H9 (cell line): ENCODE results near the gene MAPKAP1. TPM values are rescaled to one million over a fixed set of nuclear protein-coding genes. Genes with fewer than 3 reads are reported as not detected.

Experiments used
- DNase-seq: peaks from one replicate; pipeline ENCODE4 v3.0.0-alpha.2; 2017
- H2AFZ ChIP-seq: one replicate; pipeline ENCODE4 v1.6.1; 2013; ENCODE audit warnings: mild to moderate bottlenecking, low read length, control low read depth, moderate library complexity
- H2AK5ac ChIP-seq: 2 replicates; pipeline ENCODE4 v1.6.1; 2013; ENCODE audit warnings: low read length, control low read depth, mixed read lengths; ENCODE audit not compliant: insufficient read length
- H2BK120ac ChIP-seq: one replicate; pipeline ENCODE4 v1.6.1; 2013; ENCODE audit warnings: low read depth, mild to moderate bottlenecking, low read length, control low read depth, inconsistent platforms; ENCODE audit not compliant: poor library complexity, severe bottlenecking
- H2BK12ac ChIP-seq: 2 replicates; pipeline ENCODE4 v1.6.1; 2013; ENCODE audit warnings: low read length, control low read depth, mixed read lengths, low read depth; ENCODE audit not compliant: insufficient read length
- H2BK15ac ChIP-seq: 2 replicates; pipeline ENCODE4 v1.6.1; 2013; ENCODE audit warnings: low read depth, low read length, control low read depth
- H2BK20ac ChIP-seq: one replicate; pipeline ENCODE4 v1.6.1; 2013; ENCODE audit warnings: low read depth, mild to moderate bottlenecking, low read length, control low read depth, inconsistent platforms; ENCODE audit not compliant: poor library complexity, severe bottlenecking
- H2BK5ac ChIP-seq: 2 replicates; pipeline ENCODE4 v1.6.1; 2013; ENCODE audit warnings: low read length, control low read depth, mixed read lengths; ENCODE audit not compliant: insufficient read length
- H3K14ac ChIP-seq: 2 replicates; pipeline ENCODE4 v1.6.1; 2013; ENCODE audit warnings: low read length, control low read depth; ENCODE audit not compliant: insufficient read depth
- H3K18ac ChIP-seq: 2 replicates; pipeline ENCODE4 v1.6.1; 2013; ENCODE audit warnings: low read depth, mild to moderate bottlenecking, mixed read lengths, low read length, control low read depth; ENCODE audit not compliant: insufficient read length
- H3K23ac ChIP-seq: 2 replicates; pipeline ENCODE4 v1.6.1; 2013; ENCODE audit warnings: low read length, control low read depth, mixed read lengths, low read depth; ENCODE audit not compliant: insufficient read length
- H3K23me2 ChIP-seq: 2 replicates; pipeline ENCODE4 v1.6.1; 2013; ENCODE audit warnings: low read depth, mild to moderate bottlenecking, mixed read lengths, low read length, control low read depth; ENCODE audit not compliant: insufficient read length, poor library complexity, severe bottlenecking
- H3K27ac ChIP-seq: 2 replicates; pipeline ENCODE4 v1.5.1; 2013; ENCODE audit warnings: low read length, control low read depth, mixed read lengths, low read depth; ENCODE audit not compliant: insufficient read length
- H3K27me3 ChIP-seq: 2 replicates; pipeline ENCODE4 v1.6.1; 2013; ENCODE audit warnings: low read length, control low read depth, inconsistent platforms; ENCODE audit not compliant: insufficient read depth
- H3K4ac ChIP-seq: 2 replicates; pipeline ENCODE4 v1.6.1; 2013; ENCODE audit warnings: low read depth, mild to moderate bottlenecking, control low read depth, inconsistent platforms, low read length, moderate library complexity
- H3K4me1 ChIP-seq: 2 replicates; pipeline ENCODE4 v1.6.1; 2013; ENCODE audit warnings: low read length, control low read depth, inconsistent platforms; ENCODE audit not compliant: insufficient read depth
- H3K4me2 ChIP-seq: 2 replicates; pipeline ENCODE4 v1.6.1; 2013; ENCODE audit warnings: low read length, control low read depth, mixed read lengths; ENCODE audit not compliant: insufficient read length, insufficient read depth
- H3K56ac ChIP-seq: 2 replicates; pipeline ENCODE4 v1.6.1; 2013; ENCODE audit warnings: low read depth, mild to moderate bottlenecking, mixed read lengths, low read length, control low read depth; ENCODE audit not compliant: insufficient read length
- H3K79me1 ChIP-seq: 2 replicates; pipeline ENCODE4 v1.6.1; 2013; ENCODE audit warnings: low read depth, mild to moderate bottlenecking, moderate library complexity, low read length, control low read depth, inconsistent platforms; ENCODE audit not compliant: insufficient read depth, poor library complexity, severe bottlenecking
- H3K79me2 ChIP-seq: 2 replicates; pipeline ENCODE4 v1.6.1; 2013; ENCODE audit warnings: low read length, control low read depth, inconsistent platforms; ENCODE audit not compliant: insufficient read depth
- H3K9ac ChIP-seq: 2 replicates; pipeline ENCODE4 v1.6.1; 2013; ENCODE audit warnings: low read length, control low read depth, mixed read lengths; ENCODE audit not compliant: insufficient read length; ENCODE audit errors: extremely low read depth
- H3K9me3 ChIP-seq: one replicate; pipeline ENCODE4 v1.6.1; 2013; ENCODE audit warnings: low read depth, low read length, inconsistent platforms; ENCODE audit not compliant: control insufficient read depth
- H3T11ph ChIP-seq: one replicate; pipeline ENCODE4 v1.6.1; 2013; ENCODE audit warnings: mild to moderate bottlenecking, low read length, control low read depth, inconsistent platforms
- H4K20me1 ChIP-seq: one replicate; pipeline ENCODE4 v1.6.1; 2013; ENCODE audit not compliant: control insufficient read depth, insufficient read length, insufficient read depth
- H4K5ac ChIP-seq: 2 replicates; pipeline ENCODE4 v1.6.1; 2013; ENCODE audit warnings: low read depth, mild to moderate bottlenecking, mixed read lengths, low read length, control low read depth; ENCODE audit not compliant: insufficient read length
- H4K8ac ChIP-seq: replicated peaks from 2 replicates; pipeline ENCODE4 v1.6.1; 2013; ENCODE audit warnings: low read length, control low read depth, mixed read lengths, low read depth; ENCODE audit not compliant: insufficient read length
- H4K91ac ChIP-seq: 2 replicates; pipeline ENCODE4 v1.6.1; 2013; ENCODE audit warnings: low read depth, mild to moderate bottlenecking, moderate library complexity, mixed read lengths, low read length, control low read depth; ENCODE audit not compliant: insufficient read length
- H3K27ac Mint-ChIP-seq, 3 experiments: 2 replicates in 2 of 3; 3 replicates in 1 of 3; pipeline ENCODE4 v1.8.0; 2020 to 2021; ENCODE audit warnings: mixed read lengths in 3 of 3, mild to moderate bottlenecking in 1 of 3, moderate library complexity in 1 of 3
- H3K27me3 Mint-ChIP-seq: 2 replicates; pipeline ENCODE4 v1.8.0; 2021; ENCODE audit warnings: low read depth, mild to moderate bottlenecking, moderate library complexity, mixed read lengths
- H3K36me3 Mint-ChIP-seq, 3 experiments: 2 replicates in 2 of 3; 3 replicates in 1 of 3; pipeline ENCODE4 v1.8.0; 2020 to 2021; ENCODE audit warnings: low read depth in 3 of 3, mixed read lengths in 3 of 3; ENCODE audit not compliant: insufficient read depth in 1 of 3
- H3K4me1 Mint-ChIP-seq, 2 experiments: 2 replicates each; pipeline ENCODE4 v1.8.0; 2020; ENCODE audit warnings: mixed read lengths in 2 of 2
- H3K4me3 Mint-ChIP-seq, 2 experiments: 2 replicates in 1 of 2; 3 replicates in 1 of 2; pipeline ENCODE4 v1.8.0; 2020 to 2021; ENCODE audit warnings: mild to moderate bottlenecking in 2 of 2, mixed read lengths in 2 of 2, moderate library complexity in 1 of 2
- H3K9me3 Mint-ChIP-seq, 2 experiments: 2 replicates in 1 of 2; 3 replicates in 1 of 2; pipeline ENCODE4 v1.8.0; 2020; ENCODE audit warnings: mild to moderate bottlenecking in 2 of 2, mixed read lengths in 2 of 2, moderate library complexity in 1 of 2
- CTCF ChIP-seq: fragments of 200-600 bp; sonication (generic); conservative IDR thresholded peaks from 3 replicates; pipeline ENCODE4 v1.8.0; 2021; ENCODE audit warnings: antibody characterized with exemption, mild to moderate bottlenecking
- WGBS: extraction: QIAGEN DNeasy Blood & Tissue Kit; methylation state at CpG from one replicate; pipeline ENCODE4 v1.1.7; 2013; ENCODE audit warnings: missing lambda C conversion rate, low lambda C conversion rate, mixed read lengths; ENCODE audit not compliant: insufficient read length; ENCODE audit errors: extremely low coverage; 5-methylcytosine and 5-hydroxymethylcytosine counted together
- total RNA-seq: library from RNA; stranded (reverse); gene quantifications from 2 replicates; pipeline ENCODE4 v1.2.1, GENCODE V29; 2021

Gene MAPKAP1
- total RNA-seq, 1 experiment from 2014 or later = 97.0 TPM

GRCh38 chr9:125654121-125654520 lies 52.9 kb downstream of the MAPKAP1 start:
- no peak overlapping the region for H2BK20ac ChIP-seq
- no peaks in the 10 kb centered on the region for H3K9me3 ChIP-seq
- no peak overlapping the region for H2BK120ac ChIP-seq
- H3K79me1 ChIP-seq = no peaks in the 10 kb centered on the region
- H3K9ac ChIP-seq = no peak overlapping the region
- peak overlapping the region; percentile 9 for H3K4me2 ChIP-seq
- H3K23ac ChIP-seq = no peak overlapping the region
- H3T11ph ChIP-seq = no peak overlapping the region
- Mint-ChIP-seq H3K27me3 (no peaks in the 10 kb centered on the region), H3K9me3 (no peaks in the 10 kb centered on the region), H3K4me1 (peaks cover 83 to 87% of the 10 kb centered on the region in 2 experiments), H3K36me3 (no peaks in the 10 kb centered on the region; a peak in 1 of 7 replicates), H3K4me3 (peak overlapping the region; percentile 19 to 68; a peak in 3 of 5 replicates), H3K27ac (peak overlapping the region; percentile 89 to 99 (median 99))
- no peak overlapping the region for H3K4ac ChIP-seq
- H3K27me3 ChIP-seq = no peaks in the 10 kb centered on the region
- H3K14ac ChIP-seq = no peak overlapping the region
- H3K27ac ChIP-seq = peak overlapping the region; percentile 42
- no peaks in the 10 kb centered on the region for H4K20me1 ChIP-seq
- H3K18ac ChIP-seq = no peak overlapping the region
- no CpG with 5 or more reads among the region's 5 CpGs for WGBS
- H2BK15ac ChIP-seq = no peak overlapping the region
- TF ChIP-seq CTCF = no peak
- DNase-seq = no peak
- H2BK12ac ChIP-seq = no peak overlapping the region
- no peaks in the 10 kb centered on the region for H3K23me2 ChIP-seq
- peaks cover 25% of the 10 kb centered on the region; the same call in 1 of the 2 replicates for H3K4me1 ChIP-seq
- no peak overlapping the region for H2AK5ac ChIP-seq
- H3K56ac ChIP-seq = no peak overlapping the region
- H4K8ac ChIP-seq = no peak overlapping the region
- no peaks in the 10 kb centered on the region; the same call in 1 of the 2 replicates for H3K79me2 ChIP-seq
- no peak overlapping the region for H4K5ac ChIP-seq
- H4K91ac ChIP-seq = no peak overlapping the region
- no peak overlapping the region for H2AFZ ChIP-seq
- H2BK5ac ChIP-seq = no peak overlapping the region
